Colon (tissue), 2 donors: ENCODE data around the gene THG1L.
"Not testable (repeated sequence)": the region's sequence is repeated elsewhere in the genome, so short reads cannot be mapped to it uniquely, and the experiment has no call there.

Experiments used
- FAIRE-seq: peaks from 2 replicates; lab custom pipeline; 2012; peaks lifted over from hg19 to GRCh38; lab: Jason Lieb, UNC
- donor health status: control.
- donor health status: control.

Gene THG1L

DNA sequence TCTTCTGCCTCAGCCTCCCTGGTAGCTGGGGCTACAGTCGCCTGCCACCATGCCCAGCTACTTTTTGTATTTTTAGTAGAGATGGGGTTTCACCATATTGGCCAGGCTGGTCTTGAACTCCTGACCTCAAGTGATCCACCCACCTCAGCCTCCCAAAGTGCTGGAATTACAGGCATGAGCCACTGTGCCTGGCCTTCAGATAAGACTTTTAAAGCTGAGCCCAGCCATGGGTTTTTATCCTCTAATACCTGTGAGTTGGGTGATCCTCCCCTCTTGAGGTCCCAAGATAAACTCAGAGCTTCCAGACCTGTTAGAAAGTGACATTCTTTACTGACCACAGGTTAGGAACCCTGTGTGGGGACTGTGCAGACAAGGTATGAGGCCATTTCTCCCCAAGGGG lies 3.4 kb upstream of the THG1L start:
- FAIRE-seq = not testable (repeated sequence)

DNA sequence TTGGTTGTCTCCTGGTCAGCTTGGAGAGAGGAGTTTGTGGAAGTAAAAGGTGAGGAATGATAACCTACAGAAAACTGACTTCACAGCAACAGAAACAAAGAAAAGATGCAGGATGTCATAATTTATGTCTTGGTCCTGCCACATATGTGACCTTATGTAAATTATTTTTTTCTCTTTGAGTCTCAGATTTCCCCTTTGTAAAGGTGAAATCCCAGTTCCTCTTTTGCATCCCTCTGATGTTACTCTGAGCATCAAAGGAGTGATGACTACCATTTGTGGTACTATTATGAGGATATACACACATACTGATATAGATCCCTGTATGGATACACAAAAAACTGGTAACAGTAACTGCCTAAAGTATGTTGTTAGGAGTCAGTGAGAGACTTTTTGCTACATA lies 1.4 kb upstream of the THG1L start:
- no peak for FAIRE-seq

DNA sequence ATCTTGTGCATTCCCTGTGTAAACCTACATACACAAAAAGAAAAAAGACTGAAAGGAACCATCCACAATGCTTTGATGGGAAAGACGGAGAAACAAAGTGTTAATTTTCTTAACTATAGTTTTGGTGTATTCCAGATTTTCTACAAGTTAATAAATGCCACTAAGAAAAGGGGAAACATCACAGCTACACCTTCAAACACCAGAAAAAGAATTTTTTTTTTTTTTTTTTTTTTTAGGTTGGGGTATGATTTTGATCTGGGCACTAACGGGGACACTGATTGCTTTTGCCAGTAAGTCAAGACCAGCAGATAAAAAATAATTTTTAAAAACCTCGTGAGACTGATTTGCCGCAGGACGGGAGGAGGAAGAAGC lies 334 bp upstream of the THG1L start:
- FAIRE-seq = no peak

DNA sequence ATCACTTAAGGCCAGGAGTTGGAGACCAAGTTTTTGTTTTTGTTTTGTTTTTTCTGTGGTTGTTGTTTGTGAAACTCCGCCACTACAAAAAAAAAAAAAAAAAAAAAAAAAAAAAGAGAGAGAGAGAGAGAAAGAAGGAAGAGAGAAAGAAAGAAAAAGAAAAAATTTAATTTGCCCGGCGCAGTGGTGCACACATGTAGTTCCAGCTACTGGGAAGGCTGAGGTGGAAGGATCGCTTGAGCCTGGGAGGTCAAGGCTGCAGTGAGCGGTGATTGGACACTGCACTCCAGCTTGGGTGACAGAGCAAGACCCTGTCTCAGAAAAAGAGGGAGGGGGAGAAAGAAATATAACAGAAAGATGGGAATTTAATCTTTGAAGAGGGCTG lies 902 bp downstream of the THG1L start:
- FAIRE-seq = no peak

DNA sequence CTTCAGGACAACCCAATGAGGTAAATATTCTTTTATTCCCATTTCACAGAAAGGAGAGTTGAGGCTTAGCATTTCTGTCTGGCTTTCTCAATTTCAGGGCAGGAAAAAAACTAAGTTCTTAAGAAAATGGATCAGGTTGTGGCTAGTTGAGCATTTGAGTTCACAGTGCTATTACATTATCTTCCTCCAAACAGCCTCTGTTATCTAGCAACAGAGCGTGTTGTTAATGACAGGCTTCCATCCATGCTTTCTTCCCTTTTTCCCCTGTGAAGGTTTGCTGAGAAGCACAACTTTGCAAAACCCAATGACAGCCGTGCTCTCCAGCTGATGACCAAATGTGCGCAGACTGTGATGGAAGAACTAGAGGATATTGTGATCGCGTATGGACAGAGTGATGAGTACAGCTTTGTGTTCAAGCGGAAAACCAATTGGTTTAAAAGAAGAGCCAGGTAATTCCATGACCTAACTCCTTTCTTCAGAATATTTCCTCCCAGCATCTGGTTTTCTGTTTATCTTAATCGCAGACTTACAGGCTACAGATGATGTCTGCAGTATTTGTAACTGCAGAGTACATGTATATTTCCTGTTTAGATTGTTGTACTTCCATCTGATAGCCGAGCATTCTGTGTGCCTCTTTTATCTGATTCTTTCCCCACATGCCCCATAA lies 1.5 kb downstream of the THG1L start:
- FAIRE-seq = no peak

DNA sequence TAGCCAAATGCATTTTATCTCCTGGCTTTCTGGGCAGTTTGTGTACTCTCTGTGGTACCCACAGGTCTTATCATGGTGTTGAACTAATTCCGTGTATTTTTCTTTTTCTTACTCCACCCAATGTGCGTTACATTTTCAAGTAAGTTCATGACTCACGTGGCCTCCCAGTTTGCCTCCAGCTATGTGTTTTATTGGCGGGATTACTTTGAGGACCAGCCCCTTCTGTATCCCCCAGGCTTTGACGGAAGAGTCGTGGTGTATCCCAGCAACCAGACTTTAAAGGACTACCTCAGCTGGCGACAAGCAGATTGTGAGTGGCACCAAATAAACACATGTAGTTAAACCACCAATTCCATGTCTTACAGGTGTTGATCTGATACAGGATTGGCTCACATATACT lies 3.2 kb downstream of the THG1L start:
- no peak for FAIRE-seq

GRCh38 chr5:157735991-157736390 lies 4.8 kb downstream of the THG1L start:
- FAIRE-seq = no peak

DNA sequence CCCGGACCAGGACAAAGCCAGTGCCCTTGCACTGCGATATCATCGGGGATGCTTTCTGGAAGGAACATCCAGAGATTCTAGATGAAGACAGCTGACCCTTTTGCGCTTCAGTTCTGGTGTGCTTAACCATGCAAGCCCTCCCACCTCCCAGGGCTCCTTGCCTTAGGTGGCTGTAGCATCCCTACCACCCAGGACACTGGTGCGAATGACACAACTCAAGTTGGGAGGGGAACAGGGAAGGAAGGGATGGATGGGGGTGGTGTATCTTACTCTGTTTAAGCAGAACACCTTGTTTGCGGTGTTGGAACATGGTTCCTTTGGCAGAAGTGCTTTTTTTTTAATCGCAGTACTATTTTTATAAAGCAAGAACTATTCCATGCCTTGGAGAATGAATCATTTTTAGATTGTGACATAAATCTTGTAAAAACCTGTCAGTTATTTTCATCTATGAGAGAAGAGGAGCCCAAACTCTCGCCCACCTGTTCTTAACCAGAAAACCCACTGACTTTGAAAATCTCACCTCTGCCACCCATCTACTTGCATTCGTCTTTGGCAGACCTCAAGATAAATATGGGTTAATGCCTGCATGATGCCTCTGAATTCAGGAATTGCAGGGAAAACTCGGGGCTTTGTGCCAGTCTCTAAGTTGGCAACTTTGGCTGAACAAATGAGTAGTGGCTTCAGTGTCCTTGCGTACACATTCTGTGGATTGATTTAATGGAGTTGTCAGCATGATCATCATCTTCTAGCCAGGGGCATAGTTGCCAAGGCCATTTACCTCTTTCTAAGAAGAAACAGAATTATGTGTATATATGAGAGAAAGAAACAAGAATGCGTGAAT lies 8.4 kb downstream of the THG1L start:
- no peak for FAIRE-seq

DNA sequence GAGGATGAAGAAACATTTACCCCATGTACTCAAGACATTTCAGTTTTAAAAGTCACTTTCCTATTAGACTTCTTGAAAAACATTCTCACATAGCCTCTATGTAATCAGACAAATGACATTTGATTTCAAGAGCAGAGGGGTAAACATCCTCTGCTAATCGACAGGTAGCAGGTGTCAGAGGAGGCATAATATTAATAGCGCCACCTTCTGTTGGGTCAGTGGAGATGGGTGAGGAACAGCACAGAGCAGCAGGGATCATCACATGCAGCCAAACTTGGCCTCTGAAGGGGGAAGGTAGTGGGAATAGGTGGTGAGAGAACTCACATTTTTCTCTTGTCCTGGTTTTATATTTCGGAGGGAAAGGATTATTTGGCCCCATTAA lies 9.0 kb downstream of the THG1L start:
- no peak for FAIRE-seq

- no peak for FAIRE-seq
Observed at GRCh38 chr5:157741131-157741530, 9.9 kb downstream of the THG1L start.

- FAIRE-seq = no peak
Observed at GRCh38 chr5:157743163-157744050, 12.2 kb downstream of the THG1L start, which contains the start of gene LSM11. LSM11 (plus strand) TSS chr5:157743712; CDS start chr5:157743751, 39 bp downstream.

- FAIRE-seq = no peak
Observed at GRCh38 chr5:157744051-157745011, 13.1 kb downstream of the THG1L start.

GRCh38 chr5:157745041-157745456 lies 13.8 kb downstream of the THG1L start:
- FAIRE-seq = no peak

- no peak for FAIRE-seq
Observed at GRCh38 chr5:157747173-157747740, 16.0 kb downstream of the THG1L start.

GRCh38 chr5:157747766-157748700 lies 16.8 kb downstream of the THG1L start:
- FAIRE-seq = no peak

DNA sequence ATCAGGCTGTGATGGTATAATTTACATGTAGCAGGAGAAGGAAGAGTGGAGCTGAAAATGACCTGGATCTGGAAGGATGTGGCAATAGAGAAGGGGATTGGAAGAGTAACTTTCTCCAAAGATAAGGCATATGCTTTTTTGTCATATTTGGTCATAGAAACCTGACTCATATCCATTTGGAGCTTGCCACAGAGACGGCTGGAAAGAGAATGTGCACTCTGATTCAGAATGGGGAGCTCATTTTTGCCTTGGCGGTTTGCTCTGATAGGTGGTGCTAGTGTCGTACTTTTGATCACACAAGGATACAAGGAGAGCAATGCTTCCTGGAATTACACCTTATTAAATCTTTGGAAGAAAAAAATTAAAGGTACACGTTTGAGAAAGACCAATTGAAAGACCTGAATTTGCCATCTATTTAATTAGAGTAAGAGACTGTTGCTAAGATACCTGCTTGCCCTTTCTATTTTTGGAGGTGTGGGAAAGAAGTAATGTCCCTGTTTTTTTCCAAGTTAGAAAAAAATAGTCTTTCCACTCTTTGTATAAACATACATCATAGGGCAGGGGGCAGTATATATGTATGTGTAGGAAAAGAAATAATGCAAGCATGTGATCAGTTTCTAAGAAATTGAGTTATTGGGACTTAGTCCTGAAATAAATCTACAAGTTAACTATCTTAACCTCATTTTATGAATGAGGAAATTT lies 17.7 kb downstream of the THG1L start:
- no peak for FAIRE-seq

DNA sequence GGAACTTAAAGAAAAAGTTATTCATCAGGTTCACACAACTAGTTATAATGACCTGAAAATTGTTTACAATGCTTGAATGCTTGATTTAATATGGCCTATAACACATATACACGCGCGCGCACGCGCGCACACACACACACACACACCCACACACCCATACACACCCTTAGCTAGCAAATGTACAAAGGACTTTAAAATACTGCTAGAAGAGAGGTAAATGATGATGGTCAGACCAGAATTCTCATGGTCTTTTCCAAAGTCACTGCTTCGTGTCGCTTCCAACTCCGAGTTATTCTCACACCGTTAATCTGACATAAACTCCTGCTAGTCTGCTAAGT lies 18.2 kb downstream of the THG1L start:
- no peak for FAIRE-seq

GRCh38 chr5:157750320-157750719 lies 19.1 kb downstream of the THG1L start:
- FAIRE-seq = no peak

DNA sequence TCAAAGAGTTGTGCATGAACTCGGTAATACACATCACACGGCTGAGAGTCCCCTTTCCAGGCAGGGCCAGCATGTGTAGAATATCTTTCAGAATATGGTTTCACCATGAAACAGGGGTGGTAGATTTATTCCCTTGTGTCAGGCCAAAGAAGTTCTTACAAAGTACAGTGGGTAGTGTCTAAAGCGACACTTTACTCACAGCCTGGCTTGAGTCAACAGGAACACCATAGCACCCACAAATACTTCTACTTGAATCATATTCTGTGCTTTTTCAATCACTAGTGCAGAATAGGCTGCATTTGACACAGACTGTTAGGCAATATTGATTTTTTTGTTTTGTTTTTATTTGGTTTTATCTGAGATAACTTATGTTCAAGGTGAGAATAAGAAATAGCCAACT lies 24.9 kb downstream of the THG1L start:
- no peak for FAIRE-seq

- FAIRE-seq = no peak
Observed at GRCh38 chr5:157758706-157759105, 27.5 kb downstream of the THG1L start.
